DMS53 (cell line): ENCODE data around the gene PTPRN2.
A peak's percentile ranks its signal among the peaks of the same experiment; 100 is the strongest.

Experiments used
- DNase-seq: peaks from one replicate; lab custom pipeline; 2025; lab: John Stamatoyannopoulos, UW

Gene PTPRN2

GRCh38 chr7:158576050-158576762 is 11.4 kb downstream of the PTPRN2 start:
- no peak for DNase-seq

- DNase-seq, result no peak
Measured at GRCh38 chr7:158574308-158575036, 13.2 kb downstream of the PTPRN2 start.

- no peak for DNase-seq
Measured at GRCh38 chr7:158573310-158573709, 14.3 kb downstream of the PTPRN2 start.

- DNase-seq, result no peak
Measured at GRCh38 chr7:158572000-158572828, 15.4 kb downstream of the PTPRN2 start.

- DNase-seq, result no peak
Measured at GRCh38 chr7:158570449-158571170, 17.0 kb downstream of the PTPRN2 start.

GRCh38 chr7:158569858-158570323 is 17.7 kb downstream of the PTPRN2 start:
- DNase-seq, result no peak

GRCh38 chr7:158568974-158569857 is 18.4 kb downstream of the PTPRN2 start:
- no peak for DNase-seq

- peak; percentile 55 for DNase-seq
Measured at GRCh38 chr7:158567153-158567603, 20.4 kb downstream of the PTPRN2 start.

GRCh38 chr7:158564663-158565035 is 23.0 kb downstream of the PTPRN2 start:
- no peak for DNase-seq

GRCh38 chr7:158563911-158564662 is 23.5 kb downstream of the PTPRN2 start:
- DNase-seq, result no peak

GRCh38 chr7:158563051-158563450 is 24.6 kb downstream of the PTPRN2 start:
- DNase-seq, result no peak

GRCh38 chr7:158562517-158562916 is 25.1 kb downstream of the PTPRN2 start:
- no peak for DNase-seq

GRCh38 chr7:158561659-158562058 is 26.0 kb downstream of the PTPRN2 start:
- DNase-seq, result no peak

- DNase-seq, result no peak
Measured at GRCh38 chr7:158560386-158560785, 27.2 kb downstream of the PTPRN2 start.

- no peak for DNase-seq
Measured at GRCh38 chr7:158559356-158559755, 28.3 kb downstream of the PTPRN2 start.

- no peak for DNase-seq
Measured at GRCh38 chr7:158558816-158559215, 28.8 kb downstream of the PTPRN2 start.

GRCh38 chr7:158557441-158557755 is 30.2 kb downstream of the PTPRN2 start:
- no peak for DNase-seq

GRCh38 chr7:158556721-158557440 is 30.7 kb downstream of the PTPRN2 start:
- no peak for DNase-seq

GRCh38 chr7:158555034-158555520 is 32.5 kb downstream of the PTPRN2 start:
- DNase-seq, result no peak
